ENCODE data around the gene AVL9. TPM values are rescaled to one million over a fixed set of nuclear protein-coding genes. Genes with fewer than 3 reads are reported as not detected.

AVL9 gene
- total and polyA plus RNA-seq, 2 of the 13 experiments (the other 11 are each of a cell fraction or from before 2014, with no cell fraction given) = 29.9 to 48.0 TPM

- TF ChIP-seq ZNF572 (CRISPR knock-in tag; IDR thresholded peaks at IDR 0.05) (peak; percentile 73; the same call in 1 of the 2 replicates), KMT2B (CRISPR knock-in tag; IDR thresholded peaks at IDR 0.05) (peak; percentile 99), ZNF788 (CRISPR knock-in tag; IDR thresholded peaks at IDR 0.05; ENCODE audit: borderline replicate concordance) (peak; percentile 97), PATZ1 (CRISPR knock-in tag; IDR thresholded peaks at IDR 0.05) (no peak; the same call in 1 of the 2 replicates), NFIB (CRISPR knock-in tag; IDR thresholded peaks at IDR 0.05; ENCODE audit: borderline replicate concordance) (no peak), SIX4 (CRISPR knock-in tag; IDR thresholded peaks at IDR 0.05) (0 out of 2 replicates have a peak, but pooled peaks have one; percentile 22), ZNF850 (CRISPR knock-in tag; conservative IDR thresholded peaks at IDR 0.05) (peak; percentile 91; the same call in 1 of the 2 replicates), ZMYM3 (CRISPR knock-in tag; IDR thresholded peaks at IDR 0.05) (peak; percentile 78), ZNF383 (CRISPR knock-in tag; IDR thresholded peaks at IDR 0.05; ENCODE audit: borderline replicate concordance) (no peak), ZNF761 (CRISPR knock-in tag; conservative IDR thresholded peaks at IDR 0.05) (no peak; the same call in 1 of the 2 replicates), JUN (CRISPR knock-in tag; IDR thresholded peaks at IDR 0.05) (no peak), ZNF101 (CRISPR knock-in tag; IDR thresholded peaks at IDR 0.05; ENCODE audit: borderline replicate concordance, low read depth) (no peak), ISX (CRISPR knock-in tag; conservative IDR thresholded peaks at IDR 0.05) (peak; percentile 66; the same call in 1 of the 2 replicates), ZNF563 (CRISPR knock-in tag; IDR thresholded peaks at IDR 0.05) (peak; percentile 77), ZBTB43 (CRISPR knock-in tag; conservative IDR thresholded peaks at IDR 0.05) (peak; percentile 84; the same call in 1 of the 2 replicates), ASH2L (IDR thresholded peaks at IDR 0.05; ENCODE audit: insufficient read length, low read depth, low read length) (peak; percentile 98), ZNF883 (CRISPR knock-in tag; IDR thresholded peaks at IDR 0.05; ENCODE audit: not compliant biosample characterization) (peak; percentile 70)
- TF ChIP-seq, protein P1, sequence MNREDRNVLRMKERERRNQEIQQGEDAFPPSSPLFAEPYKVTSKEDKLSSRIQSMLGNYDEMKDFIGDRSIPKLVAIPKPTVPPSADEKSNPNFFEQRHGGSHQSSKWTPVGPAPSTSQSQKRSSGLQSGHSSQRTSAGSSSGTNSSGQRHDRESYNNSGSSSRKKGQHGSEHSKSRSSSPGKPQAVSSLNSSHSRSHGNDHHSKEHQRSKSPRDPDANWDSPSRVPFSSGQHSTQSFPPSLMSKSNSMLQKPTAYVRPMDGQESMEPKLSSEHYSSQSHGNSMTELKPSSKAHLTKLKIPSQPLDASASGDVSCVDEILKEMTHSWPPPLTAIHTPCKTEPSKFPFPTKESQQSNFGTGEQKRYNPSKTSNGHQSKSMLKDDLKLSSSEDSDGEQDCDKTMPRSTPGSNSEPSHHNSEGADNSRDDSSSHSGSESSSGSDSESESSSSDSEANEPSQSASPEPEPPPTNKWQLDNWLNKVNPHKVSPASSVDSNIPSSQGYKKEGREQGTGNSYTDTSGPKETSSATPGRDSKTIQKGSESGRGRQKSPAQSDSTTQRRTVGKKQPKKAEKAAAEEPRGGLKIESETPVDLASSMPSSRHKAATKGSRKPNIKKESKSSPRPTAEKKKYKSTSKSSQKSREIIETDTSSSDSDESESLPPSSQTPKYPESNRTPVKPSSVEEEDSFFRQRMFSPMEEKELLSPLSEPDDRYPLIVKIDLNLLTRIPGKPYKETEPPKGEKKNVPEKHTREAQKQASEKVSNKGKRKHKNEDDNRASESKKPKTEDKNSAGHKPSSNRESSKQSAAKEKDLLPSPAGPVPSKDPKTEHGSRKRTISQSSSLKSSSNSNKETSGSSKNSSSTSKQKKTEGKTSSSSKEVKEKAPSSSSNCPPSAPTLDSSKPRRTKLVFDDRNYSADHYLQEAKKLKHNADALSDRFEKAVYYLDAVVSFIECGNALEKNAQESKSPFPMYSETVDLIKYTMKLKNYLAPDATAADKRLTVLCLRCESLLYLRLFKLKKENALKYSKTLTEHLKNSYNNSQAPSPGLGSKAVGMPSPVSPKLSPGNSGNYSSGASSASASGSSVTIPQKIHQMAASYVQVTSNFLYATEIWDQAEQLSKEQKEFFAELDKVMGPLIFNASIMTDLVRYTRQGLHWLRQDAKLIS (CRISPR knock-in tag; IDR thresholded peaks at IDR 0.05) = 0 out of 2 replicates have a peak, but pooled peaks have one; percentile 66
These were observed 5.0 kb upstream of the AVL9 start, which contains the start of gene LSM5 (continued) for GRCh38 chr7:32490127-32490796.

Measured in HepG2 (cell line).